ENCODE results near the gene CCDC171.

CCDC171 gene

GRCh38 chr9:15763371-15763770, 210.5 kb downstream of the CCDC171 start:
- Histone ChIP-seq H3K4me3 (ENCODE audit: low read depth, low read length) (no peak overlapping the region), H2AK5ac (ENCODE audit: low read length) (no peak overlapping the region), H2BK120ac (ENCODE audit: insufficient read depth, low read length, poor library complexity) (no peak overlapping the region), H3K18ac (ENCODE audit: low read length) (no peak overlapping the region), H2BK12ac (ENCODE audit: low read length) (no peak overlapping the region), H2BK5ac (ENCODE audit: low read depth, low read length, poor library complexity) (no peak overlapping the region), H3K9ac (ENCODE audit: low read length) (no peak overlapping the region), H4K91ac (ENCODE audit: low read depth, low read length) (no peak overlapping the region), H3K79me1 (ENCODE audit: low read length) (no peaks in the 10 kb centered on the region), H3K23ac (ENCODE audit: low read length) (no peak overlapping the region), H2AFZ (ENCODE audit: insufficient read depth, low read length, poor library complexity) (no peak overlapping the region), H4K8ac (ENCODE audit: low read depth, low read length) (no peak overlapping the region), H3K36me3 (ENCODE audit: control insufficient read depth in 1 of 2, insufficient read depth in 2 of 2, low read length in 2 of 2) (no peaks in the 10 kb centered on the region), H3K9me3 (ENCODE audit: insufficient read depth, low read depth, low read length) (peaks cover 2% of the 10 kb centered on the region), H3K4me2 (ENCODE audit: low read length) (no peak overlapping the region), H3K27me3 (ENCODE audit: insufficient read depth, low read length) (no peaks in the 10 kb centered on the region), H3K79me2 (ENCODE audit: control insufficient read depth, insufficient read depth, low read length, poor library complexity) (no peaks in the 10 kb centered on the region), H3K4ac (ENCODE audit: low read depth, low read length) (no peak overlapping the region), H3K27ac (ENCODE audit: low read depth, low read length) (no peak overlapping the region), H3K14ac (ENCODE audit: low read length) (no peak overlapping the region), H4K12ac (ENCODE audit: low read depth, low read length) (no peak overlapping the region), H3K4me1 (ENCODE audit: control insufficient read depth in 1 of 2, insufficient read depth in 2 of 2, low read length in 2 of 2) (no peaks in the 10 kb centered on the region)
- peak; percentile 53 to 85 for DNase-seq
- no CpG with 5 or more reads among the region's 1 CpG for WGBS (ENCODE audit: extremely low coverage, insufficient coverage, insufficient read length)

GRCh38 chr9:15764131-15764530, 211.3 kb downstream of the CCDC171 start:
- Histone ChIP-seq H3K27ac (ENCODE audit: low read depth, low read length) (no peak overlapping the region), H2AK5ac (ENCODE audit: low read length) (no peak overlapping the region), H2BK12ac (ENCODE audit: low read length) (no peak overlapping the region), H4K91ac (ENCODE audit: low read depth, low read length) (no peak overlapping the region), H4K12ac (ENCODE audit: low read depth, low read length) (no peak overlapping the region), H3K14ac (ENCODE audit: low read length) (no peak overlapping the region), H3K23ac (ENCODE audit: low read length) (no peak overlapping the region), H3K36me3 (ENCODE audit: control insufficient read depth in 1 of 2, insufficient read depth in 2 of 2, low read length in 2 of 2) (no peaks in the 10 kb centered on the region), H3K4me2 (ENCODE audit: low read length) (no peak overlapping the region), H3K9me3 (ENCODE audit: insufficient read depth, low read depth, low read length) (peaks cover 2% of the 10 kb centered on the region), H2BK120ac (ENCODE audit: insufficient read depth, low read length, poor library complexity) (no peak overlapping the region), H3K18ac (ENCODE audit: low read length) (no peak overlapping the region), H3K27me3 (ENCODE audit: insufficient read depth, low read length) (no peaks in the 10 kb centered on the region), H3K79me1 (ENCODE audit: low read length) (no peaks in the 10 kb centered on the region), H3K4ac (ENCODE audit: low read depth, low read length) (no peak overlapping the region), H4K8ac (ENCODE audit: low read depth, low read length) (no peak overlapping the region), H3K4me1 (ENCODE audit: control insufficient read depth in 1 of 2, insufficient read depth in 2 of 2, low read length in 2 of 2) (no peaks in the 10 kb centered on the region), H3K9ac (ENCODE audit: low read length) (no peak overlapping the region), H2AFZ (ENCODE audit: insufficient read depth, low read length, poor library complexity) (no peak overlapping the region), H2BK5ac (ENCODE audit: low read depth, low read length, poor library complexity) (no peak overlapping the region), H3K79me2 (ENCODE audit: control insufficient read depth, insufficient read depth, low read length, poor library complexity) (no peaks in the 10 kb centered on the region), H3K4me3 (ENCODE audit: low read depth, low read length) (no peak overlapping the region)
- DNase-seq = peak; percentile 59 to 91
- WGBS (ENCODE audit: extremely low coverage, insufficient coverage, insufficient read length) = no CpG with 5 or more reads among the region's 2 CpGs

GRCh38 chr9:15769547-15769946, 216.7 kb downstream of the CCDC171 start:
- H4K12ac ChIP-seq (ENCODE audit: low read depth, low read length) = no peak overlapping the region
- H2BK5ac ChIP-seq (ENCODE audit: low read depth, low read length, poor library complexity) = no peak overlapping the region
- WGBS (ENCODE audit: extremely low coverage, insufficient coverage, insufficient read length) = no CpG with 5 or more reads among the region's 5 CpGs
- H2BK12ac ChIP-seq (ENCODE audit: low read length) = no peak overlapping the region
- no peaks in the 10 kb centered on the region for H3K36me3 ChIP-seq (ENCODE audit: control insufficient read depth in 1 of 2, insufficient read depth in 2 of 2, low read length in 2 of 2)
- H3K18ac ChIP-seq (ENCODE audit: low read length) = no peak overlapping the region
- H2BK120ac ChIP-seq (ENCODE audit: insufficient read depth, low read length, poor library complexity) = no peak overlapping the region
- H2AK5ac ChIP-seq (ENCODE audit: low read length) = no peak overlapping the region
- H3K4me2 ChIP-seq (ENCODE audit: low read length) = no peak overlapping the region
- H3K4me3 ChIP-seq (ENCODE audit: low read depth, low read length) = no peak overlapping the region
- no peaks in the 10 kb centered on the region for H3K79me1 ChIP-seq (ENCODE audit: low read length)
- no peak overlapping the region for H2AFZ ChIP-seq (ENCODE audit: insufficient read depth, low read length, poor library complexity)
- H4K91ac ChIP-seq (ENCODE audit: low read depth, low read length) = no peak overlapping the region
- H4K8ac ChIP-seq (ENCODE audit: low read depth, low read length) = no peak overlapping the region
- H3K23ac ChIP-seq (ENCODE audit: low read length) = no peak overlapping the region
- no peak overlapping the region for H3K9ac ChIP-seq (ENCODE audit: low read length)
- no peak overlapping the region for H3K4ac ChIP-seq (ENCODE audit: low read depth, low read length)
- H3K9me3 ChIP-seq (ENCODE audit: insufficient read depth, low read depth, low read length) = peaks cover 2% of the 10 kb centered on the region
- no peaks in the 10 kb centered on the region for H3K79me2 ChIP-seq (ENCODE audit: control insufficient read depth, insufficient read depth, low read length, poor library complexity)
- H3K27ac ChIP-seq (ENCODE audit: low read depth, low read length) = no peak overlapping the region
- no peak for DNase-seq
- no peak overlapping the region for H3K14ac ChIP-seq (ENCODE audit: low read length)
- no peaks in the 10 kb centered on the region for H3K27me3 ChIP-seq (ENCODE audit: insufficient read depth, low read length)
- H3K4me1 ChIP-seq (ENCODE audit: control insufficient read depth in 1 of 2, insufficient read depth in 2 of 2, low read length in 2 of 2) = no peaks in the 10 kb centered on the region

GRCh38 chr9:15778861-15779260, 226.0 kb downstream of the CCDC171 start:
- Histone ChIP-seq H3K4me3 (ENCODE audit: low read depth, low read length) (no peak overlapping the region), H3K4ac (ENCODE audit: low read depth, low read length) (no peak overlapping the region), H4K91ac (ENCODE audit: low read depth, low read length) (no peak overlapping the region), H3K79me2 (ENCODE audit: control insufficient read depth, insufficient read depth, low read length, poor library complexity) (no peaks in the 10 kb centered on the region), H3K18ac (ENCODE audit: low read length) (no peak overlapping the region), H4K8ac (ENCODE audit: low read depth, low read length) (no peak overlapping the region), H3K4me1 (ENCODE audit: control insufficient read depth in 1 of 2, insufficient read depth in 2 of 2, low read length in 2 of 2) (no peaks in the 10 kb centered on the region), H3K27me3 (ENCODE audit: insufficient read depth, low read length) (no peaks in the 10 kb centered on the region), H3K4me2 (ENCODE audit: low read length) (no peak overlapping the region), H2BK120ac (ENCODE audit: insufficient read depth, low read length, poor library complexity) (no peak overlapping the region), H3K14ac (ENCODE audit: low read length) (no peak overlapping the region), H3K23ac (ENCODE audit: low read length) (no peak overlapping the region), H3K9ac (ENCODE audit: low read length) (no peak overlapping the region), H4K12ac (ENCODE audit: low read depth, low read length) (no peak overlapping the region), H2BK5ac (ENCODE audit: low read depth, low read length, poor library complexity) (no peak overlapping the region), H2AK5ac (ENCODE audit: low read length) (no peak overlapping the region), H3K36me3 (ENCODE audit: control insufficient read depth in 1 of 2, insufficient read depth in 2 of 2, low read length in 2 of 2) (no peaks in the 10 kb centered on the region), H3K79me1 (ENCODE audit: low read length) (no peaks in the 10 kb centered on the region), H2AFZ (ENCODE audit: insufficient read depth, low read length, poor library complexity) (no peak overlapping the region), H3K9me3 (ENCODE audit: insufficient read depth, low read depth, low read length) (no peaks in the 10 kb centered on the region), H2BK12ac (ENCODE audit: low read length) (no peak overlapping the region), H3K27ac (ENCODE audit: low read depth, low read length) (no peak overlapping the region)
- DNase-seq = no peak
- no CpG with 5 or more reads among the region's 5 CpGs for WGBS (ENCODE audit: extremely low coverage, insufficient coverage, insufficient read length)
